COR-L47 (cell line): ENCODE results near the gene TMEM45B.
A peak's percentile ranks its signal among the peaks of the same experiment; 100 is the strongest.
"Not testable (repeated sequence)": the region's sequence is repeated elsewhere in the genome, so short reads cannot be mapped to it uniquely, and the experiment has no call there.

Experiments
- DNase-seq: peaks from one replicate; lab custom pipeline; 2025; lab: John Stamatoyannopoulos, UW

TMEM45B gene

GRCh38 chr11:129813231-129813791, 2.3 kb upstream of the TMEM45B start:
- DNase-seq, result no peak

DNA sequence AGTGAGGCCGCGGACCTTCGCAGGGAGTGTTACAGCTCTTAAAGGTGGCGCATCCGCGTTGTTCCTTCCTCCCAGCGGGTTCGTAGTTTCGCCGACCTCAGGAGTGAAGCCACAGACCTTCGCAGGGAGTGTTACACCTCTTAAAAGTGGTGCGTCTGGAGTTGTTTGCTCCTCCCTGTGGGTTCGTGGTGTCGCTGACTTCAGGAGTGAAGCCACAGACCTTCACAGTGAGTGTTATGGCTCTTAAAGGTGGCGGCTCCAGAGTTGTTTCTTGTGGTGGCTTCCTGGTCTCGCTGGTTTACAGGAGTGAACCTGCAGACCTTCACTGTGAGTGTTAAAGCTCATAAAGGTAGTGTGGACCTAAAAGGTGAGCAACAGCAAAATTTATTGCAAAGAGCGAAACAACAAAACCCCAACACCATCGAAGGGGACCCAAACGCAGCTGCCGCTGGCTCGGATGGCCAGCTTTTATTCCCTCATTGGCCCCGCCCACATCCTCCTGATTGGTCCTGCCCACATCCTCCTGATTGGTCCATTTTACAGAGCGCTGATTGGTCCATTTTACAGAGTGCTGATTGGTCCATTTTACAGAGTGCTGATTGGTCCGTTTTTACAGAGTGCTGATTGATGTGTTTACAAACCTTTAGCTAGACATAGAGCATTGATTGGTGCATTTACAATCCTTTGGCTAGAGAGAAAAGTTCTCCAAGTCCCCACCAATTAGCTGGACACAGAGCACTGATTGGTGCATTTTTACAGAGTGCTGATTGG, 1.2 kb upstream of the TMEM45B start:
- no peak for DNase-seq

DNA sequence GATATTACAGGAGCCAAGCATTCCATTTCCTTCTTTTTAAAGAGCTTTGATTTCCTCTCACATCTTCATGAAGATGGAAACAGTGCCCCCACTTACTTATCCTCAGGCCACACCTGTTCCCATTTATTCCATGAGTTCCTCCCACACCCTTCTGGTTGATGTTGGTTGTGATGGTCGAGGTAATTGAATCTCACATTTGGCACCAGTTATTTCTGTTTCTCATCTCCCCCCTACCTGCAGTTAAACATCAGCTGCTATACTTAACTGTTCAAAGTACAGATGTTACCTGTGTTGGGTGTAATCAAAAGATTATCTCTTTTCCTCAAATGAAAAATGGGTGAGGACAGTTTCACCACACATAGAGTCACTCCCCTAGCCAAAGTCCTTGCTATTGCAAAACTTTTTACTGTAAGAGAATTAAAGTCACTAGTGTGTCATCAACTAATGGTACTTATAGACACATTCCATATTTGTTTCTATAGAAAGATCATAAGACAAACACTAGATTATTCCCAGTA, 1.9 kb downstream of the TMEM45B start:
- DNase-seq, result no peak

- DNase-seq, result not testable (repeated sequence)
These were observed 2.6 kb downstream of the TMEM45B start for GRCh38 chr11:129818236-129818635.

DNA sequence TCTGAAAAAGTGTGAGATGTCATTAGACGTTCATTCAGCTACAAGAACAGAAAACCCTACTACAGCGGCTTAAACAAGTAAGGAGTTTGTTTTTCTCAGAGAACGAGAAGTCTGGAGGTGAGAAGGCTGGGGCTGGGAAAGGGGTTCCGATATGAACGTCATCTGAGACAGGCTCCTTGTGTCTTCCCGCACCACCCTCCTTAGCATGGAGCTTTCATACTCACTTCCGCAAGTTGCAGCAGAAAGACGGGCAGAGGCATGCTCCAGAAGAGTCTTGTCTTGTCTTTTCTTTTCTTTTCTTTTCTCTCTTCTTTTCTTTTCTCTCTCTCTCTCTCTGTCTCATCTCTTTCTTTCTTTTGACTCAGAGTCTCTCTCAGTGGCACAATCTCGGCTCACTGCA, 3.6 kb downstream of the TMEM45B start:
- DNase-seq, result no peak

GRCh38 chr11:129820228-129820627, 4.6 kb downstream of the TMEM45B start:
- not testable (repeated sequence) for DNase-seq

DNA sequence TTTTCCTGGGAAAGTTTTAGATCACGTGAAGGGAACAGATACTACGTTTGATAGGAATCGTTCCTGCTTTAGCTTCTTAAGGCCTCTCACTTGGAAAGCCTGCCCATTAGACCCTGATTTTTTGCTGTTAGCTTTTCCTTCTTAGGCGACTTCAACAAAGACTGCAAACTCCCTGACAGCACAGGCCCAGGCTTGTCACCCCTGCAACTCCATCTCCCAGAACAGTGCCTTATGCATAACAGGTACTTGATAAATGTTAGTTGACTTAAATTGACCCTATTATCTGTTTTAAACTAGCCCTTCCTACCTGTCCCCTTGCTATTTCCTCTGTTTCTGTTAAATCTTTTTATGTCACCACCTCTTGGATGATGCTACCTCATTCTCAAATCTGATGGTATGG, 7.6 kb downstream of the TMEM45B start:
- DNase-seq, result not testable (repeated sequence)

- not testable (repeated sequence) for DNase-seq
These were observed 8.2 kb downstream of the TMEM45B start for GRCh38 chr11:129823799-129824198.

- no peak for DNase-seq
These were observed 9.7 kb downstream of the TMEM45B start for GRCh38 chr11:129825380-129825779.

DNA sequence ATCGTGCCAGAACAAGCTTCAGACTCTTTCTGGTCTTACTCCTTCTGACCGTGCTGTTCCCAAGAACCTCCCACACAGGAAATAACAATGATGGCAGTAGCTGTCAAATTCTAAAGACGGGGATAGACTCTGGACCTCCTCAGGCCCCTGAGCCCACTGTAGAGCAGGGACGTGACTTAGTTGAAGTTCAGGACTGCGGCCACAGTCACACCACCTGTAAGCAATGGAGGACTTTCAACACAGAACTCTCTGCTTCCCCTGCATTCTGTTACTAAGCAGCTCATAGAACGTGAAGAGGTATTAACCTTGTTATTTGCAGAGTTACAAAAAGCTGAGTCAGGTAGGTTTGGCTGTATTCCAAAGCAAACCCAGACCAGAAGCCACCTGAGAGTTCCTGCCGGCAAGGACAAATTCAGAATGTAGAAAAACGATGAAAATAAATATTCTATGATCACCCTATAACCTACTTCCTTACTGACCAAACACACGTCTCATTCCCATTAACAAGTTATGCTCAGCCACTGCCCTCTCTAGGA, 12.7 kb downstream of the TMEM45B start:
- DNase-seq, result peak; percentile 30

GRCh38 chr11:129829497-129829896, 13.8 kb downstream of the TMEM45B start:
- DNase-seq, result not testable (repeated sequence)

DNA sequence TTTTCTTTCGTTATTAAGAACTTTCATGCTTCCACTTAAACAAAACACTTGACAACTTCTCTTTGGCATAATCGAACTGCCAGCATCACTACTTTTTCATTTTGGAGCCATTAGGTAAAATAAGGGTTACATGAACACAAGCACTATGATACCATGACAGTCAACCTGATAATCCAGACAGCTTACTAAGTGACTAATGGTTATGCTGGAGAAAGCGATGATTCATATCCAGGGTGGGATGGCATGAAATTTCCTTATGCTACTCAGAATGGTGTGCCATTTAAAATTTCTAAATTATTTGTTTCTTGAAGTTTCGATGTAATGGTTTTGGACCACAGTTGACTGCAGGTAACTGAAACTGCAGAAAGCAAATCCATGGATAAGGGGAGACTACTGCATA, 15.6 kb downstream of the TMEM45B start:
- not testable (repeated sequence) for DNase-seq

GRCh38 chr11:129833260-129833659, 17.6 kb downstream of the TMEM45B start:
- not testable (repeated sequence) for DNase-seq

DNA sequence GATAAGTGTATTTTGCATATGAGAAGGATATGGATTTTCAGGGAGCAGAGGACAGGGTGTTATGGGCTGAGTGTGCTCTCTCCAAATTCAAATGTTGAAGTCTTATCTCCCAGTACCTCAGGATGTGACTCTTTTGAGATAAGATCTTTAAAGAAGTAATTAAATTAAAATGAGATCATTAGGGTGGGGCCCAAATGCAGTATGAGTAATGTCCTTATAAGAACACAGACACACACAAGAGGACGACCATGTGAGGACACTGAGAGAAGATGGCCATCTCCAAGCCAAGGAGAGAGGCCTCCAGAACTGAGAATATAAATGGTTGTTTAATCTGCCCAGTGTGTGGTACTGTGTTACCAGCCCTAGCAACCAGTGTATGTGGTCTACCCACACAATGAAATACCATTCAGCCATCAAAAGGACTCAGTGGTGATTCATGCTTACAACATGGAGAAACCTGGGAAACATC, 20.8 kb downstream of the TMEM45B start:
- not testable (repeated sequence) for DNase-seq

DNA sequence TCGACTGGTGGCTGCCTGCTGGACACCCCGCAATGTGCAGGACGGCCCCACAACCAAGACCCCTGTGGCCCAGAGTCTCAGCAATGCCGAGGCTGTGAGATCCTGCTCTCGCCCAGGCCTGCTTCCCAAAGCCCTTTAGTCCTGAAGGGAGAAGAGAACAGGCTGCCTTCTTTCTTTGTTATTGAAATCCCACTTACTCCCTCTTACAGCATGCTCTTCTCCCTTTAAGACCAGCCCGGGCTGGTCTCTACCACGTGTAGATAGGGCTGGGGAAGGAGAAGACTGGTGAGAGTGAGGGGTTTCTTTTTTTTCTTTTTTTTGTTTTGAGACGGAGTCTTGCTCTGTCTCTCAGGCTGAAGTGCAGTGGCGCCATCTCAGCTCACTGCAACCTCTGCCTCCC, 21.3 kb downstream of the TMEM45B start:
- no peak for DNase-seq

DNA sequence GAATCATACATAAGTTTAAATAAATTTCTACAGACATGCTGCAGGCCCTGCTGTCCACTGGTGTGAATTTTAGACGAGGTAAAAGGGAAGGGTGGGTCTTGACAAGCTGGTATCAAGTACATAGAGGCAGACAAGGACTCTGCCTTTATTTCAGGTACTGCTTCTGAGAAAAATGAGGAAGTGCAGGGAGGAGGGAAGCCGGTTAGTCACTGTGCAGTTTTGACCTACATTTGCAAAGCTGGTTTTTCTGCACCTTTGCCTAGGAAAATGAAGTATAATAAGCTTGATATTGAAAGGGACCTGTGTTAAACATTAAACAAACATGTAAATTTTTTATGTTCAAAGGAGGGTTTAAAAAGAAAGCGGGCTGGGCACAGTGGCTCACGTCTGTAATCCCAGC, 24.6 kb downstream of the TMEM45B start:
- no peak for DNase-seq

GRCh38 chr11:129842138-129842537, 26.5 kb downstream of the TMEM45B start:
- no peak for DNase-seq

GRCh38 chr11:129846508-129847335, 31.1 kb downstream of the TMEM45B start:
- peak; percentile 12 for DNase-seq

DNA sequence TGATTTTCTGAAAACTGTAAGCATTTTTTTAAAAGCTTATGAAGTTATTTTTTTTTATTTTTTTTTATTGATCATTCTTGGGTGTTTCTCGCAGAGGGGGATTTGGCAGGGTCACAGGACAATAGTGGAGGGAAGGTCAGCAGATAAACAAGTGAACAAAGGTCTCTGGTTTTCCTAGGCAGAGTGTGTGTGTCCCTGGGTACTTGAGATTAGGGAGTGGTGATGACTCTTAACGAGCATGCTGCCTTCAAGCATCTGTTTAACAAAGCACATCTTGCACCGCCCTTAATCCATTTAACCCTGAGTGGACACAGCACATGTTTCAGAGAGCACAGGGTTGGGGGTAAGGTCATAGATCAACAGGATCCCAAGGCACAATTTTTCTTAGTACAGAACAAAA, 31.7 kb downstream of the TMEM45B start:
- DNase-seq, result not testable (repeated sequence)

GRCh38 chr11:129849447-129850130, 33.9 kb downstream of the TMEM45B start:
- DNase-seq, result no peak

DNA sequence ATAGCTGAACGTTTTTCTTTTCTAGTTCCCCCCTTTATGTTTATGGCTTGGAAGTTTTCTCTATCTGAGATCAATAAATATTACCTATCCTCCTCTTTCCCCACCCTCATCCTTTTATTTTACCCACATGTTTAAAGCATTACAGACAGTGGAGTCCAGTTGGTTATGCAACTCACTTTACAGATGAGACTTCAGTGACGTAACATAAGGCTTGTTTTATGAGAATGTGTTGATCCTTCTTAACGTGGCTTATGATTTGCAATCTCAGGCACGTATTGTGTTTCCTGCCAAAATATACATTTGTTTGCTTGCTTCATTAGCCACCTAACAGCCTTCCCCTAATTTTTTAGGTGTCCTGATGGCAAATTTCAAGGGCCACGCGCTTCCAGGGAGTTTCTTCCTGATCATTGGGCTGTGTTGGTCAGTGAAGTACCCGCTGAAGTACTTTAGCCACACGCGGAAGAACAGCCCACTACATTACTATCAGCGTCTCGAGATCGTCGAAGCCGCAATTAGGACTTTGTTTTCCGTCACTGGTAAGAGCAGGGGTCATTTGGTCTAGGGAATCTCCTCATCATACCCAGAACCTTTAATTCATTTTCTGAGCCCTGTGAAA, 36.6 kb downstream of the TMEM45B start:
- DNase-seq, result no peak
